EH (cell line): ENCODE data around the gene SHISA8.

Experiments
- DNase-seq: peaks from one replicate; pipeline ENCODE4 v3.0.0-alpha.2; 2015; ENCODE audit warnings: low read depth

Gene SHISA8

DNA sequence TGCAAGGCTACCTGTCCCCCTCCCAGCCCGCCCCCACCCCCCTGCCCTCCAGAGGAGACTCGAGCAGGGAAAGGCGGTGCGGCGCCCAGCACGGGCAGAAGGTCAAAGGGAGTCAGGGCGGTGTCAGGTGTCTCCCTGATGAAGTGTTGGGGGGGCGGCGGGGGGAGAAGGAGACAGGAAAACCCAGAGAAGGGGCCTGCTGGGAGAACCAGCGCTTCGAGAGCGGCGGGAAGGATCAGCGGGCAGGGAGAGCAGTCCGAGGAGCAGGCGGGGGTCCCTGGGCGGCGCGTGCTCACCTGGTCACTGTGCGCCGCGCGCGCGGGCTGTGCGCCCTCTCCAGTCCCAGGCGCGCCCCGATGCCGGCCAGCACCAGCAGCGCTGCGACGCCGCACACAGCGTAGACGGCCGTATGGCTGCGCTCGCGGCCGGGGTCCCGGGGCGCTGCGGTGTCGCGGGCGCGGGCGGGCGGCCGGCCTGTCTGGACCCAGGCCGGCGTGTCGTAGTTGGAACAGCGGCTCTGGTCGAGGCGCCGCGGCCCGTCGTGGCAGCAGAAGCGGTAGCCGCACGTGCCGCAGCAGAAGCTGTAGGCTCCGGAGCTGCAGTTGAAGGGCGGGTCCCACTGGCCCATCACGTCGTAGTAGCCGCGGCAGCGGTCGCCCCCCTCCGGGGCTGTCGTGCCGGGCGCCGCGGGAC, 886 bp downstream of the SHISA8 start:
- no peak for DNase-seq

DNA sequence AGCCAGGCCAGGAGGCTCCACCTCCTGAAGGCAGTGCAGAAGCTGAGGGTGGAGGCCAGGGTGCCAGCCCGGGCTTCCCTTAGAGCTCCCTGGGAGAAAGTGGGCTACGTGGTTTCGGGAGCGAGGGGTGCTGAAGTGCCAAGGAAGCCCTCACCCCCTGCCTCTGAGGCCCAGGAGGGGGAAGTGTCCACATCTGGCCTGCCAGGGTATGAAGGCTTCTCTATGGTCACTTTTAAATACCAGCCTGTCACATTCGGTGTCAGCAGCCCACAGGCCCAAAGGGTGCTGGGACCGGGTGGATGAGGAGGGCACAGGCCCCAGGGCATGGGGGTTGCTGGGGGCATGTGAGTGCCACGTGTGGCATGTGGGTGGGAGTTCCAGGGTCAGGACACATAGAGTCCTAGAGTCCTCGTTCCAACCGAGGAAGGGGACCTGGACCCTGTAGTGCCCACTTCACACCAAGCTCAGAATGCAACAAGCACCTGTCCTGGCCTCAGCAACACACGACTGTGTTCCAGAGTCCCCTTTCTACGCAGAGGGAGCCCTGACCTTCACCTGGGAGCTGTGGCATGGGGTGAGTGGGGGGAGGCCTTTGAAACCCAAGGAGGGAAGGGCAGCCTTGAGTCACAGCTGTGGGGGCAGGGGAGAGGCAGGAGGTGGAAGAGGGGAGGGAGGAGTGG, 1.7 kb downstream of the SHISA8 start:
- no peak for DNase-seq

DNA sequence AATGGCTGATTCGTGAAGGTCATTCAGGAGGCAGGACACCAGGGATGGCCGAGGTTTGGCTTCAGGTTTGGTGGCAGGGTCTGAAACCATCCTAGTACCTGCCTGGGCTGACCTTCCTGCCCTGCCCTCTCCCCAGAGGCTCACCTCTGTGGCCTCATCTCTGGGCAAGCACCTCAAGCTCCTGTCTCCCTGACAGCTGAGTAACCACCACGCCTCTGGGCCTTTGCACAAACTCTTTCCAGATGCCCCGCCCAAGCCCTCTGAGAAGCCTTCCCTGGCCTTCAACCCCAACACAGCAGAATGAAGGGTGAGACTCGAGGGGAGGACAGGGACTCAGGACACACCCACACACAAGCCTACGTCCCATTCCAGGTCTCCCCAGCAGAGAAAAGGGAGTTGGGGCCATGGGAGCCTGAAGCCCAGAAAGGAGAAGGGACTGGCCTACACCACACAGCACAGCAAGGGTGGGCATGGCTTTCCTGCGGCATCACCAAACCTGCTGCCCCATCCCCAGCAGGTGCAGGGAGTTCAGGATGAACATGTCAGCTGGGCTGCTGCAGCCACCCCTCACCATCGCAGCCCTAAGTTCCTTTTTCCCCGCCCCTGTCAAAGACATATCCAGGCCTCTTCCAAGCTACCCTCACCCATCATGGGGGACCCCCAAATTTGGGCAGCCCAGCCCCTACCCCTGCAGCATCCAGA, 2.4 kb downstream of the SHISA8 start:
- DNase-seq, result no peak

- no peak for DNase-seq
Observed at GRCh38 chr22:41911001-41911611, 3.8 kb downstream of the SHISA8 start.

DNA sequence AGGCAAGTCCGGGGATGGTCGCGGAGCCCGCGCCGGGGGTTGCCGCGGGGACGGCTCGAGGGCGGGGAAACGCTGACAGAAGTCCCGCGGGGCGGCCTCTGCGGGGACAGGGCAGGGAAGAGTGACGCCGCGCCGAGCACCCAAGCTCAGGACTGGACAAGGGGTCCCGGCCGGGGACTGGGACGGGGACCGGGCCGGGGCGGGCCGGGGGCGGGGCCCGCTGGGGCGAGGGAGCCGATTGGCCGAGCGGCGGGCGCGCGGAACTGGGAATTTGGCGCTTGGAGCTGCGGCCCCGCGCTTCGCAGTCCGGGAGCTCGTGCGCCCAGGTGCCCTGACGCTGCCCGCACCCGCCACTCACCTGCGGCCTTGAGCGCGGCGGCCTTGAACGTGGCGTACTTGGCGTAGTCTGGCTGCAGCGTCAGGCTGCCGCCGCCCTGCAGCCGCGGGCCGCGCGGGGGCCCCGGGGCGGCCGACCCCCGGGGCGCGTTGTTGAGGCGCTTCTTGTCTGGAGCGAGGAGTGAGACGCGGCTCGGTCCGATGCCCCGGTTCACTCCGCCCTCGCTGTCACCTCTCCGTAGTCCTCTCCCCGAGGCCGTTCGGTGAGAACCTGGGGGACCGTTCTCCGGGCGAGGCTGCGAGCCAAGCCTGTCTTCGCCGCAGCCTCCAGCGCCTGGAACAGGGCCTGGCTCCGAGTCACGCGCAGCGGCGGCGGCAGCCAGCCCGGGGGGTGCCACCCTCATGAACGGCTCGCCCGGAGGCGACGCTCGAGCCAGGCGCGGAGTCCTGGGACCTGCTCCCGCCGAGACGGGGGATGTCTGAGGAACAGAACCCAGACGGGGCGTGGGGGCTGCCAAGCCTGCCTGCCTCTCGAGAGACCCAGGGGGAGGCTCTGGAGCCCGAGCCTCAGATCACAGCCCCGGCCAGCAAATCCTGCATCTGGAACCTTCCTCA, 4.5 kb downstream of the SHISA8 start:
- DNase-seq, result peak; percentile 42

GRCh38 chr22:41909310-41910049, 5.4 kb downstream of the SHISA8 start:
- DNase-seq, result no peak

- no peak for DNase-seq
Observed at GRCh38 chr22:41908411-41909309, 6.2 kb downstream of the SHISA8 start.

- peak; percentile 34 for DNase-seq
Observed at GRCh38 chr22:41907436-41908401, 7.2 kb downstream of the SHISA8 start.

DNA sequence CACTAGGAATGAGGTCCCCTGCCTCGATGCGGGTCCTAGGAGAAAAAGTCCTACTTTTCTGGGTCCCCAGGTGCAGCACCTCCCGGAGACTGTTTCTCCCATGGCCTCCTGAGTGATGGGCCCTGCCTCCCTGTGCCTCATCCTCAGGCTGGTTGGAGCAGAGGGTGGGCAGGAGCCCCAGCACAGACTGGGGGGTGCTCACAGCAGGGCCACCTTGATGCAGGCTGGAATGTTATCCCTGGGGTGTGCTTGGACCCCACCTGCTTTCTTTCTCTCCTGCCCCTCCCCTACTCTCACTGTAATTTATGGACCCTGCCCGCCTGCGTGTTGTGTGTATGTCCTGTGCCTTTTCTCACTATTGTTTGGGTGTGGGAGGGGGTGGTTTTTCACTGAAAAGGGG, 8.1 kb downstream of the SHISA8 start:
- no peak for DNase-seq

DNA sequence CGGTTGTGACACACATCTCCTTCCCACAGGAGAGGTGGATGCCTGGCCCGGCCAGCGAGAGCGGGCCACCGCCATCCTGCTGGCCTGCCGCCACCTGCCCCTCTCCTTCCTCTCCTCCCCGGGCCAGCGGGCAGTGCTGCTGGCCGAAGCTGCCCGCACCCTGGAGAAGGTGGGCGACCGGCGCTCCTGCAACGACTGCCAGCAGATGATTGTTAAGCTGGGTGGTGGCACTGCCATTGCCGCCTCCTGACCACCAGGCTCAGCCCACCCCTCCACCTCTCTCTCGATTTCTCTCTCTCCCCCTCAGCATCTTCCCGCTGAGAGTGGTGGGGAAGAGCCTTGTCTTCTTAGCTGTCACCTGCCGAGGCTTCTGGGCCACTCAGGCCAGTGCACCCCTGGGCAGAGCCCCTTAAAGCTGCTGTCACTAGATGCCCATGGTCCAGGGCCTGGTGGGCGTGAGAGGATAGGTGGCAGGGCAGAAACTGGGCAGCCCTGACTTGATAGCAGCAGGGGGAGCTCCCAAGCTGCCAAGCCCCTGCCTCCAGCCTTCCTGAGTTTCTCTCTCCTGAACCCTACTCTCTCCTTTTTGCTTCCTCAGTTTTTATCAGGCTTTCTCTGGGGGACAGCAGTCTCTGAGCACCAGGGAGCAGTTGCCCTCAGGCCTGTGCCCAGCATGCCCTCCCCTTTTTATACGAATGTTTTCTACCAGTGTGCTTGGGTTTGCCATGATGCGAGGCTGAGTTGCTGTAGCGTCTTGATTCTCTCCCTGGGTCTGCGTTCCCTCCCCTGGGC, 9.3 kb downstream of the SHISA8 start:
- no peak for DNase-seq

DNA sequence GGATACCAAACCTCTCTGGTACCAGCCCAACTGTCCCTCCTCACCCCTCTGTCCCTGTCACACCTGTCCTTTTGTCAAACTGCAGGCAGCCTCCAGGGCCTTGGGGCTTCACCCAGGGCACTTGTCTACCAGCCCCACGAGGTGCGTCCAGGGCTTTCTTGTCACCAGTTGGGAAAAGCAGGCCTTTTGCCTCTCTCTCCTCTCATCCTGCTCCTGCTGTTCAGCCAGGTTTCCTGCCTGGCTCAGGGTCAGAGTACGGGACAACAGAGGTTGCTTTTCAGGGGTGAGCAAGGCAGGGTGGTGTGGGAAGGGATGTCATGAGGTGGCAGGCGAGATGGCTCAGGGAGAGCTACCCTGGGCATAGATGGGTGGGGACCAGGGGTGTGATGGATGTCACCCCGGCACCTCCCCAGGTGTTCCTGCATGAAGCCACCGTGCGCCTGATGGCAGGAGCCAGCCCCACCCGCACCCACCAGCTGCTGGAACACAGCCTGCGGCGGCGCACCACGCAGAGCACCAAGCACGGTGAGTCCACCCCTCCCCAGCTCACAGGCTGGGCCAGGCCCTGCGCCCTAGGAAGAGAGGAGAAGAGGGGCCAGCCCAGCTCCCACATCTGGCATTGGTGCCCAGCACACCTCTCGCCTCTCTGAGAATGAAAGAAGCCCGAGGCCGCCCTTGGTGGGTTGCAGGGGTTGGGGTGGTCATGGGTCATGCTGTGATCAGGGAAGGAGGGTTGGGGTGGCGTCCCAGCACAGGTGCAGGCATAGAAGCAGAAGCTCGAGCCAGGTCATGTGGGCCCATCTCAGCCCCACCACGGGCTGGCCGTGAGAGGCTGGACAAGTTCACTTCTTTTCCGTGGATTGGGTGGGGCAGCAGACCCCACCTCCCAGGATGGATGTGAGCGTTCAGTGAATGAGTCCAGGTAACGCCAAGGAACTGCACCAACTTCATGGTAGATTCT, 10.1 kb downstream of the SHISA8 start:
- no peak for DNase-seq

DNA sequence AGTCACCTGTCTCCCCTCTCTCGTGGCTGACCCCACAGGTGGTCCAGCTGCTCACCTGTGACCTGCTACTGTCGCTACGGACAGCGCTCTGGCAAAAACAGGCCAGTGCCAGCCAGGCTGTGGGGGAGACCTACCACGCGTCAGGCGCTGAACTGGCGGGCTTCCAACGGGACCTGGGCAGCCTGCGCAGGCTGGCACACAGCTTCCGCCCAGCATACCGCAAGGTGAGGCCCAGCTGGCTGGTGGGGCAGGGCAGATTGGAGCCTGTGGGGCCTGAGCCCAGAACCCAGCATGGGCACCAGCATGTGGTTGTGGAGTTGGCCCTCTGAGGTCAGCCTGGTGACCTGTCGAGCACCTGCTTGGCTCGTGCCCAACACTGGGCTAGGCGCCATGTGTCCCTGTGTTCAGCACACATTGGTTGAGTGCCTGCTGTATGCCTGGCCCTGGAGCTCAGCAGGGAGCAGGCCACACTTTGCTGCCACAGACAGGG, 11.9 kb downstream of the SHISA8 start:
- no peak for DNase-seq

GRCh38 chr22:41902016-41902415, 12.9 kb downstream of the SHISA8 start:
- DNase-seq, result no peak

DNA sequence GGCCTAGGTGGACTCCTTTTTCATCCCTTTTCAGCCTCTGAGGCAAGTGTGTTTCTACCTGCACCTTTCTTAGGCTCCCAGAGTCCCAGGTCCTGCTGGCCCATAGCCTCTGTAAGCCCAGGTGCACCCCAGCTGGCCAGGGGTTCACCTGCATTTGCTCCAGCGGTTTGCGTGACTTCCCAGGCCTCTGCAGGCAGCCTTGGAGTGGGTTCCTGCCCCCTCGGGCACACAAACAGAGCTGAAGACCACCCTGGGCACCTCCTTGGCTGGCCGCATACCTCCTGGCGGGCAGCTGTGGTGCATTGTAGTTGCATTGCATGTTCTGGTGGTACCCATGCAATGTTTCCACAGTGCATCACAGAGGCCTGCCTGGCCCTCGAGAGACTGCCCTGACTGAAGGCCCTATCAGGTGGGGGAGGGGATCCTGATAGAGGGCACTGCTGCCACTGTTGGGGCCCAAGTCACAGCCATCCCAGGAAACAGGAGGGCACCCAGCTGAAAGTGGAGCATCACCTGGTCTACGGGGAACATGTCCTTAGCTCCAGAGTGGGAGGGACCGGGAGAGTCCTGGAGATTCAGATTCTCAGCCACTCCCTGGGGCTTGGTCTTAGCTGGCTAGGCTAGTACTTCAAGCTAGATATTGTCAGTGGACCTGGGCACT, 14.1 kb downstream of the SHISA8 start:
- DNase-seq, result no peak

DNA sequence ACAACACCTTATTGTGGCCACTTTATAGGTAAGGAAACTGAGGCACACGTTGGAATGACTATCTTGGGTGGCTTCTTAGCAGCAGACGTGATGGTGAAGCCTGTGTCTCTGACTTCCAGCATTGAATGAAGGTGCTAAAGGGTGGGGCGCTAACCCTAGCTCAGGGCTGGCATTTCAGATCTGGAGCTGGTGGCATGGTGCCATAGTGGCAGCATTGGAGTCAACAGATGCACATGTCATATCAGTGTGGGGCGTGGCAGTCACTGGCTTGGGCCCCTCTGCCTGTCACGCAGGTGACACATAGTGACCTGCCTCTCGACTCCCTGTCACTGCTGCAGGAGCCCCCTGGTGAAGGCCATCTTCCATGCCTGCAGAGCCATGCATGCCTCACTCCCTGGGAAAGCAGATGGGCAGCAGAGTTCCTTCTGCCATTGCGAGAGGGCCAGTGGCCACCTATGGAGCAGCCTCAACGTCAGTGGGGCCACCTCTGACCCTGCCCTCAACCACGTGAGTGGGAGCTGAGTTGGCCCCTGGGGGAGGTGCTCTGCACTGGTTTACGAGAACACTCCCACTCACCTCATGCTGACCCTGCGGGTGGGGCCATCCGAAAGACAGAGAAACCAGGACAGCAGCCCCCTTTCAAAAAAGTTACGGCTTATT, 14.8 kb downstream of the SHISA8 start:
- no peak for DNase-seq
